Activated CD4-positive, alpha-beta T cell treated with anti-CD3 and anti-CD28 coated beads, Interleukin-2, amount 10 ng/mL, durations not matched to agents 24 days and 14 days (primary cell): ENCODE results near the gene NRG2. TPM values are rescaled to one million over a fixed set of nuclear protein-coding genes. Genes with fewer than 3 reads are reported as not detected.

Experiments
- DNase-seq: peaks from one replicate; pipeline ENCODE4 v3.0.0; 2022
- H3K27ac Mint-ChIP-seq: one replicate; pipeline ENCODE4 v1.8.0; 2022; ENCODE audit warnings: mild to moderate bottlenecking, mixed read lengths
- H3K27me3 Mint-ChIP-seq: one replicate; pipeline ENCODE4 v1.8.0; 2022; ENCODE audit warnings: mixed read lengths
- H3K36me3 Mint-ChIP-seq: one replicate; pipeline ENCODE4 v1.8.0; 2022; ENCODE audit warnings: low read depth, mild to moderate bottlenecking, mixed read lengths
- H3K4me1 Mint-ChIP-seq: one replicate; pipeline ENCODE4 v1.8.0; 2021; ENCODE audit warnings: mixed read lengths
- H3K4me3 Mint-ChIP-seq: one replicate; pipeline ENCODE4 v1.8.0; 2022; ENCODE audit warnings: mild to moderate bottlenecking, moderate library complexity, mixed read lengths
- H3K9me3 Mint-ChIP-seq: one replicate; pipeline ENCODE4 v1.8.0; 2021; ENCODE audit warnings: mixed read lengths
- intact Hi-C: fragments of 100-400 bp; cut with micrococcal nuclease; formaldehyde crosslinking; loops from one replicate; pipeline ENCODE4 v1.15.1; 2023
- total RNA-seq: library from RNA; stranded (reverse); gene quantifications from 2 replicates; pipeline ENCODE4 v1.2.3, GENCODE V29; 2022

Gene NRG2
- total RNA-seq, 1 donor from 2014 or later, result 0.07 TPM

- H3K9me3 Mint-ChIP-seq, result no peaks in the 10 kb centered on the region
- intact Hi-C loops, result no loop called here
- H3K36me3 Mint-ChIP-seq, result no peaks in the 10 kb centered on the region
- H3K27me3 Mint-ChIP-seq, result no peaks in the 10 kb centered on the region
- no peaks in the 10 kb centered on the region for H3K4me1 Mint-ChIP-seq
- H3K4me3 Mint-ChIP-seq, result no peak overlapping the region
- no peak for DNase-seq
- no peak overlapping the region for H3K27ac Mint-ChIP-seq
Observed at GRCh38 chr5:139811274-139811607, 231.9 kb downstream of the NRG2 start.

DNA sequence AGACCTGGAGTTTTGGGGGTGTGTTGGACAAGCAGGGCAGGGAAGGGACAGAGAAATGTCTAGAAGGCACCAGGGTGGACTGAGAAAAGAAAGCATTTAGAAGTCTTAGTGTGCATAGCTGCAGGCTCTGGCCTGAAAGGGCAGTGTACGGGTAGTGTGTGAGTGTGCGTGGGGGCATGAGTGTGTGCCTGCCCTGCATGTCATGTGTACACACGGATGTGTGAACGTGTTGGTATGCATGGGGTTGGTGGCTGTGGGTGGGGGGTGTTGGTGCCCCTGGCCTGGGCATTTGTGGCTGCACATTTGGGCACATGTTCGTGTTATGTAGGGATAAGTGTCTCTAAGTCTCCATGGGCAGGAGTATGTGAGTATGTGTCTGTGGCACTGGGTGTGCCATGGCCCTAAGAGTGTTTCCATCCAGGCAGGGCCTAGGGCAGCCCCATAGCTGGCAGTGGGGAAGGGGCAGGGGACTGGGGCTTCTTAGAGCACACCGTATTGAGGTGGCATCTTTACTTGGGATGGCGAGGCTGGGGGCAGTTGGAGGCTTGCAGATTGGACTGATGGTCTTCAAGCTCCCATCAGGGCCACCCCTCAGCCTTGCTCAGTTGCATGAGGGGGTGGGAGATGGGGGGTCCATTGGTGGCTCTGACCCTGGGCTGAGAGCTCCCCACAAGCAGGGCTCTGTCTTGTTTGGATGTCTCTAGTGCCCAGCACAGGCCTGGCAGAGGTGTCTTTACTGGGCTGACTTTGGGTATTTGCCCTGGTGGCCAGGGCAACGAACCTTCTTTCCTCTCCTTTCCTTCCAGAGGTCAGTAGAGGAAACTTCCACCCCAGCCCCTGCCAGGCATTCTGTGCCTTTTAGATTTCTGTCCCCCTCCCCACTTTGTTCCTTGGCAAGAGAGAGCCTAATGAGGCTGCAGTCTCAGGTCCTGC lies 232.5 kb downstream of the NRG2 start:
- H3K27ac Mint-ChIP-seq, result no peak overlapping the region
- no peaks in the 10 kb centered on the region for H3K4me1 Mint-ChIP-seq
- no peaks in the 10 kb centered on the region for H3K9me3 Mint-ChIP-seq
- peaks cover under 1% of the 10 kb centered on the region for H3K27me3 Mint-ChIP-seq
- no peaks in the 10 kb centered on the region for H3K36me3 Mint-ChIP-seq
- intact Hi-C loops, result no loop called here
- no peak for DNase-seq
- H3K4me3 Mint-ChIP-seq, result no peak overlapping the region

- Mint-ChIP-seq H3K27ac (no peak overlapping the region), H3K27me3 (peaks cover 2% of the 10 kb centered on the region), H3K9me3 (no peaks in the 10 kb centered on the region), H3K4me3 (no peak overlapping the region), H3K4me1 (no peaks in the 10 kb centered on the region), H3K36me3 (no peaks in the 10 kb centered on the region)
- no peak for DNase-seq
- intact Hi-C loops, result no loop called here
Observed at GRCh38 chr5:139809331-139809810, 233.7 kb downstream of the NRG2 start.

DNA sequence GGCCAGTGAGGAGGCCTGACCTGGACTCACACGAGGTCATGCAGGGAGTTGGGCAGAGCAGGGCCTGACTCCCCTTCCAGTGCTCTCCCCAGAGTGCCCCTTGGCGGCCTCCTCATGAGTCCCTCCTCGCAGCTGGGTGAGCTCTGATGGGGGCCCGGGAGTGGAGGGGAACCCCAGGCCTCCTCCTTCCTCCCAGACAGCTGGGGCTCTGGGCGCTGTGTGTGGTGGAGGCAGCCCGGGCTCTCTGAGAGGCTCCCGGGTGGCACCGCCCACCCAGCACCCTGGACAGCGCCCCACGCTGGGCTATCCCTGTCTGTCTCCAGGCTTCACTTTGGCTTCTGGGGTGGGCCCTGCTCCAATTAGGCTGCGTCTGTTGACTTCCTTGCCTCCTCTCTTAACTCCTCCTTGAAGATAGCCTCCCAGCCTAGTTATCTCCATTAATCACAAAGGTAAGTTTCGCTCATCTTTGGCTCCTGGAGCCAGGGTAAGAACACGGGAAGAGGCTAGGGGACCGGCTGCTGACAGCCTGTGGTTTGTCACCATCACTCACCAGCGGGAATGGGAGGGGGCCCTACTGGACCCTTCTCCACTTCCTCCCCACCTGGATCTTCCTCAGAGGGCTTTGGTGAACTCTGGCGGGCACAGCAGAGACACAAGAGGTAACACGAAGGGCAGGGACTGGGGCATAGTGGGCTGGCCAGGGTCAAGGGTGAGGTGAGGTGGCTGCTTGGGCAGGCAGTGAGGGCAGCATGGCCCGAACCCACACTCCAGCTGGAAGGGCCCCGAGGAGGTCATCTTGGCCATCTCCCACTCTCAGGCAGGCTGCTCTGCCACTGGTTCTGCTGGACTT lies 234.4 kb downstream of the NRG2 start:
- Mint-ChIP-seq H3K27ac (no peak overlapping the region), H3K9me3 (no peaks in the 10 kb centered on the region), H3K27me3 (peaks cover 2% of the 10 kb centered on the region), H3K4me1 (no peaks in the 10 kb centered on the region), H3K36me3 (no peaks in the 10 kb centered on the region), H3K4me3 (no peak overlapping the region)
- intact Hi-C loops, result no loop called here
- DNase-seq, result peak; percentile 84

DNA sequence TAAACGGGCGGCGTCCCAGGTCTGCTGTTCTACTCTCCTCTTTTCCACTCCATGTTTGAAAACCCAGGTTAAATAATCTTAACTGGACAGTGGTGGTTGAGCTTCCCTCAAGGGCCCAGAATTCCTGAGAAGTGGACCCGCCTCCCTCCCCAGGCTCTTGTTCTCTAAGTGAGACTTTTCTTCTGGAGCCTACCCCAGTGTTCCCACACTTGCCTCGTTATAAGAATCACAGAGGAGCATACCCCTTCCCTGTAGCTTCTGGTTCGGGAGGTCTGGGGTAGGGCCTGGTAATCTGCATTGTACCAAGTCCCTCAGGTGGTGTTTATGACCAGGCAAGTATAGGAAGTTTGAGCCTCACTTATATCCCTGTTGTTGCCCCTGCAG lies 235.5 kb downstream of the NRG2 start:
- H3K4me1 Mint-ChIP-seq, result no peaks in the 10 kb centered on the region

GRCh38 chr5:139806726-139807646 lies 236.1 kb downstream of the NRG2 start:
- Mint-ChIP-seq H3K4me1 (no peaks in the 10 kb centered on the region), H3K9me3 (no peaks in the 10 kb centered on the region), H3K27ac (no peak overlapping the region), H3K36me3 (no peaks in the 10 kb centered on the region), H3K4me3 (no peak overlapping the region), H3K27me3 (peaks cover 3% of the 10 kb centered on the region)
- intact Hi-C loops, result no loop called here
- no peak for DNase-seq

More for the DNA sequence above, 235.5 kb downstream of the NRG2 start:
- no peaks in the 10 kb centered on the region for H3K36me3 Mint-ChIP-seq
- DNase-seq, result no peak
- no peaks in the 10 kb centered on the region for H3K9me3 Mint-ChIP-seq
- H3K27me3 Mint-ChIP-seq, result peaks cover 2% of the 10 kb centered on the region
- H3K27ac Mint-ChIP-seq, result no peak overlapping the region
- intact Hi-C loops, result no loop called here
- no peak overlapping the region for H3K4me3 Mint-ChIP-seq

DNA sequence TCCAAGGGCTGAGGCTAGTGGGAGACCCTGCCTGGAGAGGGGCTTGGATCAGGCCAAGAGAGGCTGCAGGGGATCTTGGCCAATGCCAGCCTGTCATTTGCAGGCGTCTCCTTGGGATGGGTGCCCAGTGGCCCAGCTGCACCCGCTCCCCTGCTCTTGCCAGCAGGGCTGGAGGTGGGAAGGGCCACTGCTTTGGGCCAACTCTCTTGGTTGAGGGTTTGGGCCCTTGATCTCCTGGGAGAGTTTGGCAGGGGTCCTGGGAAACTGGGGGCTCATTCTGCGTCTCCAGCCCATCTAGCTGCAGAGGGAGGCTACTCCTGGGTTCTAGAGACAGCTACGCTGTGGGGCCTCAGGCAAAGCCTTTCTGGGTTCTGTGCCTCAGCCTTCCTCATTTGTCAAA lies 237.0 kb downstream of the NRG2 start:
- intact Hi-C loops, result no loop called here
- Mint-ChIP-seq H3K4me3 (no peak overlapping the region), H3K27ac (no peak overlapping the region)

DNA sequence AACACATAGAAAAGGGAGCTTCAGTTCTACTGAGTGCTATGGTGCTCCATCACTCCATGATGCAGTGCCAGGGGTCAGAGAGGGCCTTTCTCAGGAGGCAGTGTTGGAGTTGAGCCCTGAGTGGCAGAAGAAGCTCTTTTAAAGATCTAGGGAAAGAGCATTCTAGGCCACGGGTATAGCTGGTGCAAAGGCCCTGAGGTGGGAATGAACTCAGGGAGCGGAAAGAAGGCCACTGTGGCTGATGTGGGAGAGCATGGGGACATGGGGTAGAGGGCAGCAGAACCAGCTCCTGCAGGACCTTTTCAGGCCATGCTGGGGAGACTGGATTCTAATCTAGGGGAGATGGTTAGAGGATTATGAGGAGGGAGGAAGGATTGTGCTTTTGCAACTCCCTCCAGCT lies 237.6 kb downstream of the NRG2 start:
- Mint-ChIP-seq H3K27me3 (peaks cover 13% of the 10 kb centered on the region), H3K27ac (no peak overlapping the region), H3K36me3 (no peaks in the 10 kb centered on the region), H3K4me1 (no peaks in the 10 kb centered on the region), H3K4me3 (no peak overlapping the region), H3K9me3 (no peaks in the 10 kb centered on the region)
- intact Hi-C loops, result no loop called here
- DNase-seq, result no peak

More for the DNA sequence above, 237.0 kb downstream of the NRG2 start:
- no peaks in the 10 kb centered on the region for H3K4me1 Mint-ChIP-seq
- peaks cover 12% of the 10 kb centered on the region for H3K27me3 Mint-ChIP-seq
- H3K36me3 Mint-ChIP-seq, result no peaks in the 10 kb centered on the region
- DNase-seq, result no peak
- no peaks in the 10 kb centered on the region for H3K9me3 Mint-ChIP-seq

GRCh38 chr5:139804800-139805397 lies 238.2 kb downstream of the NRG2 start:
- peaks cover 16% of the 10 kb centered on the region for H3K27me3 Mint-ChIP-seq
- no peaks in the 10 kb centered on the region for H3K9me3 Mint-ChIP-seq
- DNase-seq, result no peak
- intact Hi-C loops, result no loop called here
- no peaks in the 10 kb centered on the region for H3K4me1 Mint-ChIP-seq
- H3K36me3 Mint-ChIP-seq, result no peaks in the 10 kb centered on the region
- no peak overlapping the region for H3K4me3 Mint-ChIP-seq
- H3K27ac Mint-ChIP-seq, result no peak overlapping the region

DNA sequence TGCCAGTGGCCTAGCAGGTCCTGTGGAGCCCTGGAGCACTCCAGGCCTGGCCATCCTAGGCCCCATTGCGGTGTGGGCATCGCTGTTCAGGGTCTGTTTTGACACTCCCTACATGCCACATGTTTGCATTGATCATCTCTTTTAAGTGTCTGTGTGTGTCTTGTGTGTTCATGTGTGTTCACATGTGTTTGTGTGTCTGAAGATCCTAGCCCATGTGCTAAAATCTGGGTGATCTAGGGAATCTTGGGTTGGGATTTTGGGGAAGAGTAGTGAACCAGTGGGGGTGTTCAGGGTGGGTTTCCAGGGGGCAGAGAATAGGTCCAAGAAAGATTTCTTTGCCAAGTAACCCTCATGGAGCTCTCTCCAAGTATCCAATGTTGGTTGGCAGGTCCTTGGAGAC lies 239.1 kb downstream of the NRG2 start:
- no peaks in the 10 kb centered on the region for H3K9me3 Mint-ChIP-seq
- intact Hi-C loops, result no loop called here
- H3K27ac Mint-ChIP-seq, result no peak overlapping the region
- no peak for DNase-seq
- peaks cover 25% of the 10 kb centered on the region for H3K27me3 Mint-ChIP-seq
- H3K4me3 Mint-ChIP-seq, result no peak overlapping the region
- H3K36me3 Mint-ChIP-seq, result no peaks in the 10 kb centered on the region
- no peaks in the 10 kb centered on the region for H3K4me1 Mint-ChIP-seq

GRCh38 chr5:139799359-139799758 lies 243.7 kb downstream of the NRG2 start:
- Mint-ChIP-seq H3K27me3 (peaks cover 59% of the 10 kb centered on the region), H3K27ac (no peak overlapping the region), H3K9me3 (no peaks in the 10 kb centered on the region), H3K4me3 (no peak overlapping the region), H3K36me3 (no peaks in the 10 kb centered on the region), H3K4me1 (no peaks in the 10 kb centered on the region)
- no peak for DNase-seq
- intact Hi-C loops, result no loop called here

DNA sequence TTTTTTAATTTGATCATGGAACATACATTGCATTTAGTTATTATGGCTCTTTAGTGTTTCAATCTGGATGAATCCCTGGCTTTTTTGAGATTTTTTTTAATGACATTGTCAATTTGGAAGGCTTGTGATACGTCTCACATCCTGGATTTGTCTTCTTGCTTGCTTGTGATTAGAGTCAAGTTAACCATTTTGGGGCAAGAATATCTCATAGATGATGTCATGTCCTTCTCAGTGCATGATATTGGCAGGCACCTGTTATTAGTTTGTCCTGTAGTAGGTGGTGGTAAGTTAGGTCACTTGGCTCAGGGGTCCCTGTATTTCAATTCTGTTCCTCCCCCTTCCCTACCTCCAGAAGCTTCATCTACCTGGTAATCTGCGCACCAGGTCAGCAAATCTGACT lies 244.2 kb downstream of the NRG2 start:
- H3K9me3 Mint-ChIP-seq, result no peaks in the 10 kb centered on the region
- no peak overlapping the region for H3K27ac Mint-ChIP-seq
- H3K27me3 Mint-ChIP-seq, result peaks cover 63% of the 10 kb centered on the region
- no peak for DNase-seq
- no peak overlapping the region for H3K4me3 Mint-ChIP-seq
- no peaks in the 10 kb centered on the region for H3K36me3 Mint-ChIP-seq
- no peaks in the 10 kb centered on the region for H3K4me1 Mint-ChIP-seq
- intact Hi-C loops, result no loop called here

DNA sequence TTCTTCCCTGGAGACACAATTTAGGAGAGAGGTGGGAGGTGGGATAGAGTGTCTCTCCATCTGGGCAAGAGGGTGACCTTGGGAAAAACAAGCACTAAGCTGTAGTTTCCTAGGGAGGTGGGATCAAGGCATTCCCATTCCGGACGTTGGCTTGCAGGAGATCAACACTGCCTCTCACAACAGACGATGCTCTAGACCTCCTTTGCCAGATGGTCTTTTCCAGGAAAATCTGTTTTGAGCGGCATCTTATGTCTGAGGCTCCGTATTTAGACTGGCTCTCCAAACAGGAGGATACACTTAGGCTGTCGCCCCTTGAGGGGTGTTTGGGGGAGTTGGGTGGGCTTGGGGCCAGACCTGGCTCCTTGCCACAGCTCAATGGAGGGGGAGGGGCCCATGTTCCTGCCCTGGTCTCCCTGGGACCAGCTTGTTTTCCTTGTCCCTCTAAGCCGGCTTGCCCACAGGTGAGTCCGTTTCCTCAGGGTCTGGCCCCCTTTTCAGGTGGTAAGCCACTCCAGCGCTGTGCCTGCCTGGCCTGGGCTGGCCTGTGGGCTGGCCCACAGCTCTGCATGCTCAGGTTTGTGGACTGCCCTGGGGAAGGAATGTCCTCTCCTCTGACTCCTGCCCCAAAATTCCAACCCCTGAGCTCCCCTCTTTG lies 245.1 kb downstream of the NRG2 start:
- H3K9me3 Mint-ChIP-seq, result no peaks in the 10 kb centered on the region
- no peak for DNase-seq
- H3K36me3 Mint-ChIP-seq, result no peaks in the 10 kb centered on the region
- H3K4me1 Mint-ChIP-seq, result no peaks in the 10 kb centered on the region
- H3K4me3 Mint-ChIP-seq, result no peak overlapping the region
- no peak overlapping the region for H3K27ac Mint-ChIP-seq
- peaks cover 68% of the 10 kb centered on the region for H3K27me3 Mint-ChIP-seq
- intact Hi-C loops, result no loop called here
